ENCODE results near the gene SPDL1. TPM values are rescaled to one million over a fixed set of nuclear protein-coding genes. Genes with fewer than 3 reads are reported as not detected.
"Not testable (repeated sequence)": the region's sequence is repeated elsewhere in the genome, so short reads cannot be mapped to it uniquely, and the experiment has no call there.

Gene SPDL1
- total RNA-seq, 6 experiments from 2014 or later, result 68.8 to 121 (median 74.4) TPM

GRCh38 chr5:169606279-169606678 is 22.7 kb downstream of the SPDL1 start:
- Mint-ChIP-seq H3K4me1 (ENCODE audit: low read depth) (peaks cover 58% of the 10 kb centered on the region), H3K27me3 (ENCODE audit: insufficient read depth) (no peaks in the 10 kb centered on the region; the same call in 1 of the 2 replicates), H3K4me3 (no peak overlapping the region), H3K36me3 (ENCODE audit: low read depth) (peaks cover 90% of the 10 kb centered on the region), H3K27ac (peak overlapping the region; percentile 59), H3K9me3 (peaks cover 34% of the 10 kb centered on the region)
- TF ChIP-seq, protein P1, sequence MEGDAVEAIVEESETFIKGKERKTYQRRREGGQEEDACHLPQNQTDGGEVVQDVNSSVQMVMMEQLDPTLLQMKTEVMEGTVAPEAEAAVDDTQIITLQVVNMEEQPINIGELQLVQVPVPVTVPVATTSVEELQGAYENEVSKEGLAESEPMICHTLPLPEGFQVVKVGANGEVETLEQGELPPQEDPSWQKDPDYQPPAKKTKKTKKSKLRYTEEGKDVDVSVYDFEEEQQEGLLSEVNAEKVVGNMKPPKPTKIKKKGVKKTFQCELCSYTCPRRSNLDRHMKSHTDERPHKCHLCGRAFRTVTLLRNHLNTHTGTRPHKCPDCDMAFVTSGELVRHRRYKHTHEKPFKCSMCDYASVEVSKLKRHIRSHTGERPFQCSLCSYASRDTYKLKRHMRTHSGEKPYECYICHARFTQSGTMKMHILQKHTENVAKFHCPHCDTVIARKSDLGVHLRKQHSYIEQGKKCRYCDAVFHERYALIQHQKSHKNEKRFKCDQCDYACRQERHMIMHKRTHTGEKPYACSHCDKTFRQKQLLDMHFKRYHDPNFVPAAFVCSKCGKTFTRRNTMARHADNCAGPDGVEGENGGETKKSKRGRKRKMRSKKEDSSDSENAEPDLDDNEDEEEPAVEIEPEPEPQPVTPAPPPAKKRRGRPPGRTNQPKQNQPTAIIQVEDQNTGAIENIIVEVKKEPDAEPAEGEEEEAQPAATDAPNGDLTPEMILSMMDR (IDR thresholded peaks at IDR 0.05), result no peak
- no peak for DNase-seq

- peaks cover 93% of the 10 kb centered on the region for H3K36me3 Mint-ChIP-seq (ENCODE audit: low read depth)
- peaks cover 50% of the 10 kb centered on the region for H3K9me3 Mint-ChIP-seq
- no peak overlapping the region for H3K27ac Mint-ChIP-seq
- TF ChIP-seq, protein P1 (IDR thresholded peaks at IDR 0.05), result no peak
- no peak for DNase-seq
- H3K4me3 Mint-ChIP-seq, result no peak overlapping the region
- no peaks in the 10 kb centered on the region for H3K27me3 Mint-ChIP-seq (ENCODE audit: insufficient read depth)
- peaks cover 42% of the 10 kb centered on the region for H3K4me1 Mint-ChIP-seq (ENCODE audit: low read depth)
These were observed 24.3 kb downstream of the SPDL1 start for GRCh38 chr5:169607882-169608281.

GRCh38 chr5:169609716-169610115 is 26.1 kb downstream of the SPDL1 start:
- H3K36me3 Mint-ChIP-seq (ENCODE audit: low read depth), result peaks cover 80% of the 10 kb centered on the region
- H3K9me3 Mint-ChIP-seq, result peaks cover 55% of the 10 kb centered on the region
- peaks cover 36% of the 10 kb centered on the region for H3K4me1 Mint-ChIP-seq (ENCODE audit: low read depth)
- no peak for DNase-seq
- TF ChIP-seq, protein P1 (IDR thresholded peaks at IDR 0.05), result no peak
- no peaks in the 10 kb centered on the region for H3K27me3 Mint-ChIP-seq (ENCODE audit: insufficient read depth)
- no peak overlapping the region for H3K27ac Mint-ChIP-seq
- H3K4me3 Mint-ChIP-seq, result no peak overlapping the region

DNA sequence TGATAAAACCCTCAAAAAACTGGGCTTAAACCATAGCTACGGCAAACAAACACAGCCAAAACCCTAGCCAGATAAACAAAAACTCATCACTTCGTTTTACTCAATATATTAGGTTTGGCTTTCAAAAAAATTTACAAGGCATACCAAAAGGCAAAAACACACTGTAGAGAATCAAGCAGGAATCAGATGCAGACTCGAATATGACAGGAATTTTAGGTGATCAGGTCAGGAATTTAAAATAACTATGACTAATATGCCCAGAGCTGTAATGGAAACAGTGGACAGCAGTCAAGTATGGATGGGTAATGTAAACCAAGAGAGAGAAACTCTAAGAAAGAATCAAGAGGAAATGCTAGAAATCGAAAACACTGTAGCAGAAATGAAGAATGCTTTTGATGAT is 27.0 kb downstream of the SPDL1 start:
- TF ChIP-seq, protein P1 (IDR thresholded peaks at IDR 0.05), result no peak
- Mint-ChIP-seq H3K4me1 (ENCODE audit: low read depth) (peaks cover 30% of the 10 kb centered on the region), H3K4me3 (peak overlapping the region; percentile 22), H3K27me3 (ENCODE audit: insufficient read depth) (no peaks in the 10 kb centered on the region), H3K9me3 (peaks cover 55% of the 10 kb centered on the region), H3K27ac (peak overlapping the region; percentile 79), H3K36me3 (ENCODE audit: low read depth) (peaks cover 71% of the 10 kb centered on the region)
- DNase-seq, result peak; percentile 79

DNA sequence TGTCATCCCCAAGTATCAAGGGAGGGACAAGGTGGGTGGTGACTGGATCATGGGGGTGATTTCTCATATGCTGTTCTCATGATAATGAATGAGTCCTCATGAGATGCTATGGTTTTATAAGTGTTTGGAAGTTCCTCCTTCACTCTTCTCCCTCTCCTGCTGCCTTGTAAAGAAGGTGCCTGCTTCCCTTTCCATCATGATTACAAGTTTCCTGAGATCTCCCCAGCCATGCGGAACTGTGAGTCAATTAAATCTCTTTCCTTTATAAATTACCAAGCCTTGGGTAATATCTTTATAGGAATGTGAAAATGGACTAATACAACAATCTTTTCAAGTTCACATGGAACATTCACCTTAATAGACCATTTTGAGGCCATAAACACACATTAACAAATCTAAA is 32.0 kb downstream of the SPDL1 start:
- H3K36me3 Mint-ChIP-seq (ENCODE audit: low read depth), result peaks cover 40% of the 10 kb centered on the region
- peaks cover 2% of the 10 kb centered on the region; the same call in 1 of the 2 replicates for H3K27me3 Mint-ChIP-seq (ENCODE audit: insufficient read depth)
- peaks cover 7% of the 10 kb centered on the region for H3K4me1 Mint-ChIP-seq (ENCODE audit: low read depth)
- peaks cover 28% of the 10 kb centered on the region for H3K9me3 Mint-ChIP-seq
- H3K4me3 Mint-ChIP-seq, result no peak overlapping the region
- DNase-seq, result no peak
- H3K27ac Mint-ChIP-seq, result no peak overlapping the region
- TF ChIP-seq, protein P1 (IDR thresholded peaks at IDR 0.05), result no peak

- not testable (repeated sequence) for DNase-seq; H3K27me3 Mint-ChIP-seq (ENCODE audit: insufficient read depth); H3K4me3 Mint-ChIP-seq; H3K27ac Mint-ChIP-seq
- peaks cover 43% of the 10 kb centered on the region for H3K4me1 Mint-ChIP-seq (ENCODE audit: low read depth)
- peaks cover 38% of the 10 kb centered on the region for H3K36me3 Mint-ChIP-seq (ENCODE audit: low read depth)
- peaks cover 17% of the 10 kb centered on the region for H3K9me3 Mint-ChIP-seq
These were observed 40.7 kb downstream of the SPDL1 start for GRCh38 chr5:169624307-169624706.

Data from HFFc6 (cell line).